H1 (cell line): ENCODE data around the gene CD300H. TPM values are rescaled to one million over a fixed set of nuclear protein-coding genes. Genes with fewer than 3 reads are reported as not detected.

Experiments
- CTCF ChIA-PET: fragments of 300-600 bp; sonication (Branson Sonifier 250); formaldehyde crosslinking; loops from one replicate; lab custom pipeline; 2021; ENCODE audit not compliant: partially characterized antibody; lab: Charles Lee
- POLR2A ChIA-PET: fragments of 300-600 bp; sonication (Branson Sonifier 250); formaldehyde crosslinking; loops from one replicate; lab custom pipeline; 2021; ENCODE audit warnings: inconsistent platforms; ENCODE audit not compliant: partially characterized antibody; lab: Charles Lee
- DNase-seq, 2 experiments: peaks; one replicate each; pipeline versions ENCODE4 v3.0.0 to v3.0.0-alpha.2; 2010 to 2022; ENCODE audit warnings: low spot score in 2 of 2, low read depth in 1 of 2, mixed read lengths in 1 of 2
- FAIRE-seq: peaks from 2 replicates; lab custom pipeline; 2011; peaks lifted over from hg19 to GRCh38; lab: Jason Lieb, UNC
- H2AFZ ChIP-seq: 2 replicates; pipeline ENCODE4 v1.8.1; 2012; ENCODE audit warnings: low read length, inconsistent platforms
- H2AK5ac ChIP-seq: 2 replicates; pipeline ENCODE4 v1.6.1; 2013; ENCODE audit warnings: low read depth, low read length
- H2BK120ac ChIP-seq: replicated peaks from 2 replicates; pipeline ENCODE3; 2013; ENCODE audit warnings: low read depth, low read length, inconsistent platforms
- H2BK12ac ChIP-seq: 2 replicates; pipeline ENCODE4 v1.6.1; 2013; ENCODE audit warnings: low read depth, low read length
- H2BK15ac ChIP-seq: 2 replicates; pipeline ENCODE4 v1.6.1; 2013; ENCODE audit warnings: low read length
- H2BK20ac ChIP-seq: 2 replicates; pipeline ENCODE4 v1.6.1; 2013; ENCODE audit warnings: low read length
- H2BK5ac ChIP-seq: 2 replicates; pipeline ENCODE4 v1.6.1; 2013; ENCODE audit warnings: low read depth, low read length
- H3K14ac ChIP-seq: 2 replicates; pipeline ENCODE4 v1.6.1; 2013; ENCODE audit warnings: inconsistent platforms; ENCODE audit not compliant: insufficient read length
- H3K18ac ChIP-seq: 2 replicates; pipeline ENCODE4 v1.6.1; 2013; ENCODE audit warnings: low read length; ENCODE audit errors: extremely low read depth
- H3K23ac ChIP-seq: 2 replicates; pipeline ENCODE4 v1.6.1; 2013; ENCODE audit warnings: inconsistent platforms; ENCODE audit not compliant: insufficient read length
- H3K23me2 ChIP-seq: 2 replicates; pipeline ENCODE4 v1.6.1; 2013; ENCODE audit warnings: low read depth, low read length
- H3K27ac ChIP-seq: 2 replicates; pipeline ENCODE4 v1.6.1; 2011; ENCODE audit warnings: low read depth, low read length, inconsistent platforms
- H3K27me3 ChIP-seq, 4 experiments: replicated peaks in 1 of 4; 1 replicate in 1 of 4; 2 replicates in 3 of 4; pipeline versions ENCODE4 v1.6.1 to v1.8.1; 2011 to 2013; ENCODE audit warnings: low read length in 3 of 4, mild to moderate bottlenecking in 3 of 4, inconsistent platforms in 2 of 4, mixed read lengths in 2 of 4, moderate library complexity in 1 of 4; ENCODE audit not compliant: control insufficient read depth in 3 of 4, insufficient read depth in 3 of 4; ENCODE audit errors: extremely low read depth in 1 of 4
- H3K36me3 ChIP-seq, 4 experiments: 2 replicates each; pipeline versions ENCODE4 v1.6.1 to v1.8.1; 2011 to 2013; ENCODE audit warnings: mild to moderate bottlenecking in 4 of 4, low read length in 3 of 4, moderate library complexity in 2 of 4, control low read depth in 1 of 4, inconsistent platforms in 1 of 4; ENCODE audit not compliant: insufficient read depth in 4 of 4, control insufficient read depth in 2 of 4
- H3K4ac ChIP-seq: replicated peaks from 2 replicates; pipeline ENCODE3; 2013; ENCODE audit warnings: low read length, low read depth, mixed read lengths, inconsistent platforms; ENCODE audit not compliant: insufficient read length
- H3K4me1 ChIP-seq, 4 experiments: replicated peaks in 1 of 4; 1 replicate in 1 of 4; 2 replicates in 3 of 4; pipeline versions ENCODE4 v1.6.1 to v1.8.1; 2011 to 2013; ENCODE audit warnings: low read length in 3 of 4, inconsistent platforms in 2 of 4, mixed read lengths in 1 of 4; ENCODE audit not compliant: insufficient read depth in 4 of 4, control insufficient read depth in 3 of 4
- H3K4me2 ChIP-seq, 2 experiments: 2 replicates each; pipeline versions ENCODE4 v1.6.1 to v1.8.1; 2011 to 2013; ENCODE audit warnings: low read depth in 2 of 2, low read length in 2 of 2, control low read depth in 1 of 2, inconsistent platforms in 1 of 2, mild to moderate bottlenecking in 1 of 2; ENCODE audit not compliant: insufficient read depth in 1 of 2
- H3K4me3 ChIP-seq, 4 experiments: fragments of 200-600, 300-600 bp in 1 of 4; sonication (generic), shearing (Covaris generic), sonication (Bioruptor Twin) in 1 of 4; 2 replicates each; pipeline versions ENCODE4 v1.5.1 to v1.8.1; 2011 to 2016; ENCODE audit warnings: low read length in 4 of 4, low read depth in 3 of 4, control low read depth in 2 of 4, inconsistent platforms in 2 of 4, mild to moderate bottlenecking in 2 of 4, mixed read lengths in 1 of 4, moderate library complexity in 1 of 4; ENCODE audit not compliant: insufficient read depth in 2 of 4; ENCODE audit errors: extremely low read depth in 1 of 4
- H3K56ac ChIP-seq: replicated peaks from 2 replicates; pipeline ENCODE3; 2013; ENCODE audit warnings: low read depth, mild to moderate bottlenecking, mixed read lengths, low read length, inconsistent platforms; ENCODE audit not compliant: insufficient read length
- H3K79me1 ChIP-seq: 2 replicates; pipeline ENCODE4 v1.6.1; 2013; ENCODE audit warnings: low read depth, low read length, control low read depth
- H3K79me2 ChIP-seq, 2 experiments: 2 replicates each; pipeline versions ENCODE4 v1.6.1 to v1.8.1; 2012 to 2013; ENCODE audit warnings: low read length in 2 of 2, mild to moderate bottlenecking in 2 of 2, inconsistent platforms in 1 of 2; ENCODE audit not compliant: insufficient read depth in 2 of 2, control insufficient read depth in 1 of 2
- H3K9ac ChIP-seq, 4 experiments: replicated peaks in 1 of 4; 1 replicate in 1 of 4; 2 replicates in 3 of 4; pipeline versions ENCODE4 v1.6.1 to v1.8.1; 2011 to 2013; ENCODE audit warnings: low read depth in 3 of 4, low read length in 3 of 4, control low read depth in 2 of 4, mild to moderate bottlenecking in 2 of 4, moderate library complexity in 2 of 4, inconsistent platforms in 1 of 4; ENCODE audit errors: extremely low read depth in 1 of 4
- H3K9me3 ChIP-seq, 2 experiments: 2 replicates each; pipeline versions ENCODE4 v1.6.1 to v1.8.1; 2012 to 2013; ENCODE audit warnings: mild to moderate bottlenecking in 2 of 2, moderate library complexity in 2 of 2, control low read depth in 1 of 2, inconsistent platforms in 1 of 2, low read depth in 1 of 2, low read length in 1 of 2, mixed read lengths in 1 of 2; ENCODE audit not compliant: insufficient read depth in 2 of 2
- H4K20me1 ChIP-seq, 2 experiments: replicated peaks in 1 of 2; 2 replicates each; pipeline versions ENCODE3 to v1.8.1; 2011 to 2013; ENCODE audit warnings: inconsistent platforms in 2 of 2, low read length in 2 of 2, mild to moderate bottlenecking in 1 of 2; ENCODE audit not compliant: insufficient read depth in 2 of 2, control insufficient read depth in 1 of 2
- H4K5ac ChIP-seq: 2 replicates; pipeline ENCODE4 v1.6.1; 2013; ENCODE audit warnings: low read length, low read depth, mixed read lengths, inconsistent platforms; ENCODE audit not compliant: insufficient read length
- H4K8ac ChIP-seq: 2 replicates; pipeline ENCODE4 v1.8.0; 2013; ENCODE audit warnings: mild to moderate bottlenecking, moderate library complexity, low read length, inconsistent platforms; ENCODE audit not compliant: insufficient read depth; ENCODE audit errors: extremely low read depth
- H4K91ac ChIP-seq: replicated peaks from 2 replicates; pipeline ENCODE3; 2013; ENCODE audit warnings: low read length, mixed read lengths, inconsistent platforms; ENCODE audit not compliant: insufficient read length
- BCL11A ChIP-seq, 2 experiments: IDR thresholded peaks; one replicate each; pipeline ENCODE4 v1.6.1; 2011; ENCODE audit warnings: low read depth in 2 of 2, low read length in 2 of 2, mild to moderate bottlenecking in 2 of 2
- JUN ChIP-seq: IDR thresholded peaks from 2 replicates; pipeline ENCODE4 v1.6.1; 2011; ENCODE audit warnings: low read depth, mild to moderate bottlenecking, improper control_type of control experiment, low read length
- WGBS, 2 experiments: shearing (Covaris generic) in 1 of 2; methylation state at CpG; one replicate each; pipeline versions ENCODE4 v1.1.6 to v1.1.7; 2013 to 2015; ENCODE audit warnings: low lambda C conversion rate in 2 of 2, mixed read lengths in 2 of 2, inconsistent platforms in 1 of 2, low coverage in 1 of 2, missing lambda C conversion rate in 1 of 2; ENCODE audit not compliant: insufficient replicate concordance in 2 of 2, insufficient coverage in 1 of 2, insufficient read length in 1 of 2; ENCODE audit errors: extremely low coverage in 1 of 2, missing lambda C conversion rate in 1 of 2; 5-methylcytosine and 5-hydroxymethylcytosine counted together
- polyA plus RNA-seq, 7 experiments: library from polyadenylated mRNA; depleted of rRNA in 3 of 7; stranded (reverse) in 5 of 7; unstranded in 2 of 7; fragments of >200 nt in 5 of 7; fragments of 200-250 nt in 2 of 7; gene quantifications; 1 replicate in 5 of 7; 2 replicates in 1 of 7; 4 replicates in 1 of 7; pipeline versions ENCODE4 v1.2.1 to v1.2.3, GENCODE V29; 2011 to 2013; ENCODE audit warnings: missing spikeins in 2 of 7, mixed read lengths in 2 of 7
- total RNA-seq: library from RNA; stranded (reverse); fragmentation: NEBNext Ultra II Directional; extraction: Animal tissue kit (Norgen Biotek cat#: 25700); gene quantifications from 2 replicates; pipeline ENCODE4 v1.2.1, GENCODE V29; 2021

The CD300H gene
- total and polyA plus RNA-seq, 2 of the 8 experiments (the other 6 are each of a cell fraction or from before 2014, with no cell fraction given), result not detected

DNA sequence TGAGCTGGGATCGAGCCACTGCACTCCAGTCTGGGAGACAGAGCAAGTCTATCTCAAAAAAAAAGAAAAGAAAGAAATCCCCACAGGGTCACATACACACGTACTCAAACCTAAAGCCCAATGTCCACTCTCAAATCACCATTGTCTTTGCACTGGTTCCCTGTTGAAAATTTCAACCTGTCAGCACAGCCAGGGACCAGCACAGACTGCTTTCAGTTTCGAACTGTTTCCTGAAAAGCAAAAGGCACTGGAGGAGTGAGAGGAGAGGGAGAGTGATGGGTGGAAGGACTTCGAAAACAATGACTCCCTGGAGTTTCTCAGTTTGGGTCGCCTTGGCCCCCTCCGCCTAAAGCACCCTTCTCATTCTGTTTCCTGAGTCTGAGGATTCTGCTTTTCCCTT lies 12.4 kb downstream of the CD300H start:
- no peak overlapping the region for H2BK5ac ChIP-seq
- no peak overlapping the region for H3K4ac ChIP-seq
- no peak overlapping the region for H4K5ac ChIP-seq
- no peak overlapping the region for H2BK12ac ChIP-seq
- no peaks in the 10 kb centered on the region; the same call in 1 of the 2 replicates for H3K79me1 ChIP-seq
- H3K18ac ChIP-seq, result no peak overlapping the region
- H2AFZ ChIP-seq, result no peak overlapping the region
- no peak overlapping the region for H2AK5ac ChIP-seq
- H3K9ac ChIP-seq, result no peak overlapping the region
- no peaks in the 10 kb centered on the region for H3K79me2 ChIP-seq
- H2BK20ac ChIP-seq, result no peak overlapping the region
- no peaks in the 10 kb centered on the region for H3K36me3 ChIP-seq
- CTCF ChIA-PET, result interaction anchor here (4.0 kb wide), 1 partner anchor 12 kb away, joined by 21 read pairs; the partner anchor contains the start of gene CD300H
- no peak overlapping the region for H3K56ac ChIP-seq
- peaks cover 0 to 2% (median 0%) of the 10 kb centered on the region in 4 experiments; a peak in 1 of 7 replicates for H3K27me3 ChIP-seq
- peaks cover 15 to 18% of the 10 kb centered on the region in 2 experiments for H3K9me3 ChIP-seq
- H2BK120ac ChIP-seq, result no peak overlapping the region
- 89% methylated on average over 6 of the region's 6 CpGs; no CpG with 5 or more reads in 1 of the 2 experiments for WGBS, 2 experiments
- no peak overlapping the region for H4K91ac ChIP-seq
- no peak overlapping the region for H3K23ac ChIP-seq
- FAIRE-seq (no peak), DNase-seq (no peak)
- no peaks in the 10 kb centered on the region for H3K4me1 ChIP-seq
- peaks cover 0 to 2% of the 10 kb centered on the region in 2 experiments for H4K20me1 ChIP-seq
- no peak overlapping the region for H2BK15ac ChIP-seq
- no peak overlapping the region for H3K14ac ChIP-seq
- no peak for TF ChIP-seq JUN
- TF ChIP-seq BCL11A (IDR thresholded peaks at IDR 0.05; ENCODE audit: low read depth in 2 of 2, low read length in 2 of 2), result no peak
- TF ChIP-seq, all 59 proteins: peak for 0
- Histone ChIP-seq H3K27ac (no peak overlapping the region), H3K4me2 (no peak overlapping the region), H3K23me2 (no peaks in the 10 kb centered on the region), H4K8ac (no peak overlapping the region), H3K4me3 (no peak overlapping the region)
- POLR2A ChIA-PET, result no interaction called here
